Measurements from ENCODE around the gene BAHCC1.
A peak's percentile ranks its signal among the peaks of the same experiment; 100 is the strongest.
"Not testable (repeated sequence)": the region's sequence is repeated elsewhere in the genome, so short reads cannot be mapped to it uniquely, and the experiment has no call there.

Gene BAHCC1

DNA sequence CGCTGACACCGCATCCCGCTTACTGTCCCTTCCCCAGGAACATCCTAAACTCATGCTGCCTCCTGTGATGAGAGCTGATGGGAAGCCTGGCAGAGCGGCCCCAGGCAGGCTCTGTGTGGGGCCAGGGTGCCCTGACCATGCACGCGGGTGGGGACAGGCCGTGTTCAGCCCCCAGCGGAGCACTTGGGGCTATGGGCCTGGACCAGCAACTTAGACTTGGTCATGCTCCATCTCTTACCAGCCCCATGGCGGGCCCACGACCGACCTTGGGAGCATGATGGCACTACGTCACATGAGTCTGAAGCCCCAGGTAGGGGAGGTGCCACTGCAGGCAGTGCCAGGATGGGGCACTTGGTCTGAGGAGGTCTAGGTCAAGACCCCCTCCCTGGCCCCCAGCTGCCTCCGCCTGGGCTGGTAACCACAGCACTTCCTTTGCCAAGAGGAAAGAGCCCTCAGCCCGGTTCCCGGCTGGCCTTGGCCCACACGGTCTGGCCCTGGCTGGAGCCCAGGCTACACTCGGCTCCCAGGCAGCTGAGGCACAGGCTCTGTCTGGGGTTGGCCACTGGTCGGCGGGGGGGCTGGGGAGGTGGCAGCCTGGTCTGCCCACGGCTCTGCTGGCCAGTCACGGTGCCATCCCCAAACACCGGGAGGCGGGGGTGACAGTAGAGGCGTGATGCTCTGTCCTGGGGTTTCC, 25.7 kb downstream of the BAHCC1 start:
- no peak for DNase-seq (ENCODE audit: insufficient read length)
- FAIRE-seq = no peak
- TF ChIP-seq TAF1 (IDR thresholded peaks at IDR 0.05; ENCODE audit: borderline replicate concordance, low read depth, low read length) (no peak), POLR2AphosphoS5 (IDR thresholded peaks at IDR 0.05; ENCODE audit: low read depth, low read length) (no peak), POLR2A (IDR thresholded peaks at IDR 0.05; ENCODE audit: low read depth, low read length) (no peak)

DNA sequence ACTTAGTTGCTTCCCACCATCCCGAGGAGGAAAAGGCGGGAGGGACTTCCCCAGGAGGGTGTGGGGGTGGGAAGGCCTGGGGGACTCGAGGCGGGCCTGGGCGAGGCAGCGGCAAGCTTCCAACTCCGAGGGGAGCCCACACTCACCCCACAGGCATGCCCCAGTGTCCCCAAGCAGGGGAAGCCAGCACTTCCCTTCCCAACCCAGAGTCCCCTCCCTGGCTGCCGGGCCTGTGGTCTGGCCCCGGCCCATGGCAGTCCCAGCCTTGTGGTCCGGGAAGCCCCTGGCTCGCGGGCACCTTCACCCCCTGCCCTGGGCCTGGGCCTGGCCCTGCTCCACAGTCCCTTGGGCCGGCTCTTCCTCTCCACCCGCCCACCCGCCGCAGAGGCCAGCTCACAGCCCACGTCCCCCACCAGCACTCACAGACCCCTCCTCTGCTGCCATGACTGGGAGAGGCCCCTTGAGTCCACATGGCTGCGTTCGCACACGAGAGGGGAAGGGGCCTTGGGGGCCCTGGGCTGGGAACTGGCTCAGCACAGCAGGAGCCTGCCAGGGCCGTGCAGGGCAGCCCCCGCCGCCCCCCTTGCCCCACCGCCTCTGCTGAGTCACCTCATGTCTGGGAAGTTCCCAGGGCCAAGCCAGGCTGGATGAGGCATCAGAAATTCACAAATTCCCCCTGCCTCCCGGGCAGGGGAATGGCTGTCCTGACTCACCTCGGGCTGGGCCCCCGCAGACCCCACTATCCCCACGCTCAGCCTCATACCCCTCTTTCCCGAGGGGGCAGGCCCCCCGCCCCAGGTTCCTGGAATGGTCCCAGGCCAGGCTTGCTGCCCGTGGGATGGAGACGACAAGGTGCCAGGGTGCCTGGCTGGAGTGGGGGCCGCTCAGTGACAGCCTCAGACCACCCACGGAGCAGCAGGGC, 27.8 kb downstream of the BAHCC1 start:
- FAIRE-seq (no peak), DNase-seq (ENCODE audit: insufficient read length) (no peak)
- no peak for TF ChIP-seq TAF1 (IDR thresholded peaks at IDR 0.05; ENCODE audit: borderline replicate concordance, low read depth, low read length)
- no peak for TF ChIP-seq POLR2A (IDR thresholded peaks at IDR 0.05; ENCODE audit: low read depth, low read length)

DNA sequence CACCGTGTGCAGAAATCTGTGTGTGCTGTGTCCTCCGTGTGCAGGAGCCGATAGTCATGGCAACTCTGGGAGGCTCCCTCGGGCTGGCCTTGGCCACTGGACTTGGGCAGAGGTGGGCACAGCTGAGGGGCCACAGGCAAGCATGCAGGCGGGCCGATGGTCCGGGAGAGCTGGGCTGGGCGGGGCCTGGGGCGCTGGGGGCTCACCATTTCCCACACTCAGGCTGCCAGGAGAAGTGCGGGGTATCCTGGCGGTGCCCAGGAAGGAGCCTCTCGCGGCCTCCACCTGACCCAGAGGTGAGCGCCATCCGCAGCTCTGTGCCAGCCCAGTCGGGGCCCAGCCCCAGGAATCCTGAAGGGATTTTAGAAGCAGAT, 28.4 kb downstream of the BAHCC1 start:
- FAIRE-seq = no peak
- TF ChIP-seq TAF1 (IDR thresholded peaks at IDR 0.05; ENCODE audit: borderline replicate concordance, low read depth, low read length) = no peak
- TF ChIP-seq POLR2A (IDR thresholded peaks at IDR 0.05; ENCODE audit: low read depth, low read length) = no peak
- TF ChIP-seq POLR2AphosphoS5 (IDR thresholded peaks at IDR 0.05; ENCODE audit: low read depth, low read length) = no peak
- DNase-seq (ENCODE audit: insufficient read length) = no peak

DNA sequence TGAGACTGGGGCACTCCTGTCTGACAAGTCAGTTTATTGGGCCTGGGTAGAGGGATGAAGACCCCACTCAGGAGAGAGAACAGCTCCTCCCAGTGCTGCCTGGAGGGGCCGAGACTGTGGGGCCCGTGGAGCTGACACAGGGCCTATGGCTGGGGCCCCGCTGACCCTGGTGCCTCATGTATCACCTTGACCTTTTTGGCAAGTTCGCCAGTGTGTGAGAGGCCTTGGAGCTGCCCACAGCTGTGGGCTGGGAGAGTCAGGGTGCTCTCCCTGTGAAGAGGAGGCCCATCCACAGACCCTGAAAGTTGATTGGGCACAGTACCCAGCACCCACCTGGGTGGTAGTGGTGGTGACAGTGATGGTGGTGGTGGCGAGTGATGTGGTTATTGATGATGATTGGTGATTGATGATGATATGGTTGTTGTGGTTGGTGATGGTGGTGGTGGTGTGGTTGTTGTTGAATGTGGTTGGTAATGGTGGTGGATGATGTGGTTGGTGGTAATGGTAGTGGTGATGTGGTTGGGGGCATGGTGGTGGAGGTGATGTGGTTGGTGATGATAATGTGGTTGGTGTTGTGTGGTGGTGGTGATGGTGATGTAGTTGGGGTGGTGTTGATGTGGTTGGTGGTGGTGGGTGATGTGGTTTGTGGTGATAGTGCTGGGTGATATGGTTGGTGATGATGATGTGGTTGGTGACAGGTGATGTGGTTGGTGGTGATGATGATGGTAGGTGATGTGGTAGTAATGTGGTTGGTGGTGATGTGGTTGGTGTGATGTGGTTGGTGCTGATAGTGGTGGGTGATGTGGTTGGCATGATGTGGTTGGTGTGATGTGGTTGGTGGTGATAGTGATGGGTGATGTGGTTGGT, 29.1 kb downstream of the BAHCC1 start:
- no peak for DNase-seq (ENCODE audit: insufficient read length)
- TF ChIP-seq TAF1 (IDR thresholded peaks at IDR 0.05; ENCODE audit: borderline replicate concordance, low read depth, low read length) (no peak), POLR2A (IDR thresholded peaks at IDR 0.05; ENCODE audit: low read depth, low read length) (no peak), POLR2AphosphoS5 (IDR thresholded peaks at IDR 0.05; ENCODE audit: low read depth, low read length) (no peak)
- FAIRE-seq = no peak

DNA sequence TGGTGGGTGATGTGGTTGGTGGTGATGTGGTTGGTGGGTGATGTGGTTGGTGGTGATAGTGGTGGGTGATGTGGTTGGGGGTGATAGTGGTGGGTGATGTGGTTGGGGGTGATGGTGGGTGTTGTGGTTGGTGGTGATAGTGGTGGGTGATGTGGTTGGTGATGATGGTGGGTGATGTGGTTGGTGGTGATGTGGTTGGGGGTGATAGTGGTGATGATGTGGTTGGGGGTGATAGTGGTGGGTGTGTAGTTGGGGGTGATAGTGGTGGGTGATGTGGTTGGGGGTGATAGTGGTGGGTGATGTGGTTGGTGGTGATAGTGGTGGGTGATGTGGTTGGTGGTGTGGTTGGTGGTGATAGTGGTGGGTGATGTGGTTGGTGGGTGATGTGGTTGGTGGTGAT, 29.8 kb downstream of the BAHCC1 start:
- FAIRE-seq = peak; percentile 93
- not testable (repeated sequence) for DNase-seq (ENCODE audit: insufficient read length)

DNA sequence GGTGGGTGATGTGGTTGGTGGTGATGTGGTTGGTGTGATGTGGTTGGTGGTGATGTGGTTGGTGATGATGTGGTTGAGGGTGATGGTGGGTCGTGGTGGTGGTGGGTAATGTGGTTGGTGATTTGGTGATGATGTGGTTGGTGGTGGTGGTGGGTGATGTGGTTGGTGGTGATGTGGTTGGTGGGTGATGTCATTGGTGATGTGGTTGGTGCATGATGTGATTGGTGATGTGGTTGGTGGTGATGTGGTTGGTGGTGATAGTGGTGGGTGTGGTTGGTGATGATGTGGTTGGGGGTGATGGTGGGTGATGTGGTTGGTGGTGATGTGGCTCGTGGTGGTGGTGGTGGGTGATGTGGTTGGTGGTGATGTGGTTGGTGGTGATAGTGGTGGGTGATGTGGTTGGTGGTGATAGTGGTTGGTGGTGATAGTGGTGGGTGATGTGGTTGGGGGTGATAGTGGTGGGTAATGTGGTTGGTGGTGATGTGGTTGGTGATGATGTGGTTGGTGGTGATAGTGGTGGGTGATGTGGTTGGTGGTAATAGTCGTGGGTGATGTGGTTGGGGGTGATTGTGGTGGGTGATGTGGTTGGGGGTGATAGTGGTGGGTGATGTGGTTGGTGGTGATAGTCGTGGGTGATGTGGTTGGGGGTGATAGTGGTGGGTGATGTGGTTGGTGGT, 30.6 kb downstream of the BAHCC1 start:
- FAIRE-seq = peak; percentile 85
- not testable (repeated sequence) for DNase-seq (ENCODE audit: insufficient read length)

DNA sequence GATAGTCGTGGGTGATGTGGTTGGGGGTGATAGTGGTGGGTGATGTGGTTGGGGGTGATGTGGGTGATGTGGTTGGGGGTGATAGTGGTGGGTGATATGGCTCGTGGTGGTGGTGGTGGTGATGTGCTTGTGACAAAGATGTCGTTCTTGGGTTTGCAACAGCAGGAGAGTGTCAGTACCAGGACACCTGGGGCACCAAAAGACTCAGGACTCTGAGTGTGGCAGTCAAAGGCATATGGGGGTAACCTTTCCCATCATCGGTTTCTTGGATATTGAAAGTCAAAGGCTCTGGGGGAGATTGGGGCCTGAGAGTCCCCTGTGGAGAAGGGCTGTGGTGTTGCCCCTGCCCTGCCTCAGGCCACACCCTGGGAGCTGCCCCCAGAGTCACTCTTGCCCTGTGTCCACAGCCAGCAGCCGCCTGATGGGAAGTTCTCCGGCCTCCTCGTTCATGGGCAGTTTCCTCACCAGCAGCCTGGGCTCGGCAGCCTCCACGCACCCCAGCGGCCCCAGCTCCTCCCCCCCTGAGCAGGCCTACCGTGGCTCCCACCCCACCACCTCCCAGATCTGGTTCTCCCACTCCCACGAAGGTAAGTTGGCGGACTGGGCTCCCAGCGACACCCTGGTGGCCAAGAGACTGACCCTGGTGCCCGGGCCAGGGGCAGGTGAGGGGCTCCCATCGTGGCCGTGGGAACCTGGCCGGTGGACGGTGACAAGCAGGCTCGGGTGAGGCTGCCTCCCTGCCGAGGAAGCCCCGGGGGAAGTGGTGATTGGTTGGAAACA, 31.3 kb downstream of the BAHCC1 start:
- TF ChIP-seq POLR2AphosphoS5 (IDR thresholded peaks at IDR 0.05; ENCODE audit: low read depth, low read length) = no peak
- TF ChIP-seq TAF1 (IDR thresholded peaks at IDR 0.05; ENCODE audit: borderline replicate concordance, low read depth, low read length) = no peak
- TF ChIP-seq POLR2A (IDR thresholded peaks at IDR 0.05; ENCODE audit: low read depth, low read length) = no peak
- DNase-seq (ENCODE audit: insufficient read length) (no peak), FAIRE-seq (no peak)

DNA sequence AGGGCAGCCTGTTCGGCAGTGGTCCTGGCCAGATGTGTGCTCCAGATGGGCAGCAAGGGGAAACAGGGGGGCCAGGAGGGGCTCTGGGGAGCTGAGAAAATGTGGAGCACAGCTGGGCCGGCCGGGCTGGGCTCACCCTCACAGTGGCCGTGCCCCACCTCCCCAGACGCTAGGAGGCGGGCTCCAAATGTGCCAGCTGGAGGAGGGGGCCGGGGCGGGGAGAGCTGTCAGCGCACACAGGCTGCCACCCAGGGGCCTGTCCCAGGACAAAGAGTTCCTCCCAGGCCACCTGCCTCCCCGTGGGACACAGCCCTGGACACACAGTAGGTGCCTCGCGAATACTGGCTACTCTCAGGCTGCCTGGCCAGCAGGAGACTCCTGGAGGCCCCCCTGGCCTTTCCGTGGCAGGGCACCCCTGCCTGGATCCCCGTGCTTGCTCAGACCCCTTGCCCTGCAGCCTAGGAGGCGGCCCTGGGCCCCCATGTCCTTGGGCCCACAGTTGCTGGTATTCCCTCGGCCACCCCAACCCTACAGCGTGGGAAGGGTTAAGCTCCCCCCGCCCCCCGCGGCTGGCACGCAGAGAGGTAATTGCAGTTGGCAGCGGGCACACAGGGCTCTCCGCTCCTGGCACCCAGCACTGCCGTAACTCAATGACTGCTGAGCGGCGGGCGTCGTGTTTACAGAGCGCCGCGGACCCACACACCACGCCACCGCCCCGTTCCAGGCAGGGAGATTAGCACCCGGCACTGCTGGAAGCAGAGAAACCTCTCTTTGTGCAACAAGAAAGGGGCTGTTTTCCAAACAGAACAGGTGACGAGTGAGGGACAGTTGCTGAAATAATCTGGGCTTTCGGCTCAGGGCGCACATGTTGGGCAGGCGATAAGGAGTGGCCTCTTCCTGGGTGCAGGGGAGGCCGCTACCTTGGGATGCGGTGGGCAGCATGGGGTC, 32.2 kb downstream of the BAHCC1 start:
- DNase-seq (ENCODE audit: insufficient read length) = no peak
- TF ChIP-seq POLR2A (IDR thresholded peaks at IDR 0.05; ENCODE audit: low read depth, low read length) = no peak
- no peak for TF ChIP-seq POLR2AphosphoS5 (IDR thresholded peaks at IDR 0.05; ENCODE audit: low read depth, low read length)
- no peak for TF ChIP-seq TAF1 (IDR thresholded peaks at IDR 0.05; ENCODE audit: borderline replicate concordance, low read depth, low read length)
- FAIRE-seq = no peak

DNA sequence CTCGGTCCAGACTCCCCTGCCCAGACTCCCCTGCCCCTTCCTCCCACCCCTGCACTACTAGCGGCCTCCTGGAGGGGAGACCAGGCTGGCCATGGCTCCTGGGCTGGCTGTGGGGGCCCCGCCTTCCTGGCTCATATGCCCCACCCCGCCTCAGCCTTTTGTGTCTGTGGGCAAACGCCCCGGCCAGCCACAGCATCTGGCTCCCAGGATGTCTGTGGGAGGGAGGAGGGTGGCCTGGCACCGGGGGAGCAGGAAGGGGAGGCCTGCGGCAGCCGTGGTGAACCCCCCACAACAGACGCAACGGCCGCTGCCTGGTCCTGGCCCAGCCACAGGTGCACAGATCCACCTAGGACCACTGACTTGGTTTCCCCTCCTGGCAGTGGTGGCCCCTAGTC, 32.9 kb downstream of the BAHCC1 start:
- DNase-seq (ENCODE audit: insufficient read length) (no peak), FAIRE-seq (no peak)
- TF ChIP-seq POLR2A (IDR thresholded peaks at IDR 0.05; ENCODE audit: low read depth, low read length) (no peak), TAF1 (IDR thresholded peaks at IDR 0.05; ENCODE audit: borderline replicate concordance, low read depth, low read length) (no peak), POLR2AphosphoS5 (IDR thresholded peaks at IDR 0.05; ENCODE audit: low read depth, low read length) (no peak)

DNA sequence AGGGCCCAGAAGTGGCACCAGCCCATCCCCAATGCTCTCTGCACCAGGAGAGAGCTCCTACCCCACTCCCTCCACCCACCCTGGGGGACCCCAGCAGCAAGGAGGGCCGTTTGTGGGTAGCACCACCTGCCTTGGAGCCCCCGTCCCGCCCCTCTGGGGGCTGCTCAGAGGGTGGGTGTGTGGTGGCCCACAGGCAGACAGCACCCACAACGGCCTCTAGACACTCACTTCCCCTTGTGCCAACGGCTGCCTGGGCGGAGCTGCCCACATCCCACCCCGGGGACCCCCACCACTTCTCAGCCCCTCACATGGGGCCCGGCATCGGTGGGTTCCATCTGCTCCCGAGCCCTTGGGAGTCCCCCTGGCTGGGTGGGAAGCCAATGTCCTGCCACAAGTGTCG, 33.3 kb downstream of the BAHCC1 start:
- TF ChIP-seq TAF1 (IDR thresholded peaks at IDR 0.05; ENCODE audit: borderline replicate concordance, low read depth, low read length) (no peak), POLR2AphosphoS5 (IDR thresholded peaks at IDR 0.05; ENCODE audit: low read depth, low read length) (no peak), POLR2A (IDR thresholded peaks at IDR 0.05; ENCODE audit: low read depth, low read length) (no peak)
- FAIRE-seq = no peak
- no peak for DNase-seq (ENCODE audit: insufficient read length)

Data from GM12892 (cell line).